22Rv1 (cell line): ENCODE results near the gene VSTM2A.

Experiments
- ZFX ChIP-seq: fragments of 450-650 bp; IDR thresholded peaks from 2 replicates; pipeline ENCODE4 v1.6.1; 2017; ENCODE audit warnings: antibody characterized with exemption, borderline replicate concordance
- TF ChIP-seq, protein P1 (sequence below): fragments of 450-650 bp; IDR thresholded peaks from 2 replicates; pipeline ENCODE4 v1.5.1; 2017; ENCODE audit warnings: mild to moderate bottlenecking

GRCh38 chr7:54550471-54550870 lies 8.3 kb downstream of the VSTM2A start:
- TF ChIP-seq, protein P1, sequence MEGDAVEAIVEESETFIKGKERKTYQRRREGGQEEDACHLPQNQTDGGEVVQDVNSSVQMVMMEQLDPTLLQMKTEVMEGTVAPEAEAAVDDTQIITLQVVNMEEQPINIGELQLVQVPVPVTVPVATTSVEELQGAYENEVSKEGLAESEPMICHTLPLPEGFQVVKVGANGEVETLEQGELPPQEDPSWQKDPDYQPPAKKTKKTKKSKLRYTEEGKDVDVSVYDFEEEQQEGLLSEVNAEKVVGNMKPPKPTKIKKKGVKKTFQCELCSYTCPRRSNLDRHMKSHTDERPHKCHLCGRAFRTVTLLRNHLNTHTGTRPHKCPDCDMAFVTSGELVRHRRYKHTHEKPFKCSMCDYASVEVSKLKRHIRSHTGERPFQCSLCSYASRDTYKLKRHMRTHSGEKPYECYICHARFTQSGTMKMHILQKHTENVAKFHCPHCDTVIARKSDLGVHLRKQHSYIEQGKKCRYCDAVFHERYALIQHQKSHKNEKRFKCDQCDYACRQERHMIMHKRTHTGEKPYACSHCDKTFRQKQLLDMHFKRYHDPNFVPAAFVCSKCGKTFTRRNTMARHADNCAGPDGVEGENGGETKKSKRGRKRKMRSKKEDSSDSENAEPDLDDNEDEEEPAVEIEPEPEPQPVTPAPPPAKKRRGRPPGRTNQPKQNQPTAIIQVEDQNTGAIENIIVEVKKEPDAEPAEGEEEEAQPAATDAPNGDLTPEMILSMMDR: no peak
- no peak for TF ChIP-seq ZFX
